Measurements from ENCODE around the gene RBPMS2.

Gene RBPMS2

GRCh38 chr15:64695561-64695992, 79.8 kb downstream of the RBPMS2 start:
- DNase-seq (ENCODE audit: low read depth in 2 of 2, low spot score in 1 of 2) = no peak

- DNase-seq (ENCODE audit: low read depth in 2 of 2, low spot score in 1 of 2) = no peak
These were observed 80.6 kb downstream of the RBPMS2 start for GRCh38 chr15:64694816-64695215.

GRCh38 chr15:64693134-64693533, 82.3 kb downstream of the RBPMS2 start:
- no peak for DNase-seq (ENCODE audit: low read depth in 2 of 2, low spot score in 1 of 2)

GRCh38 chr15:64691896-64692565, 83.4 kb downstream of the RBPMS2 start:
- no peak for DNase-seq (ENCODE audit: low read depth in 2 of 2, low spot score in 1 of 2)

GRCh38 chr15:64690578-64691296, 84.7 kb downstream of the RBPMS2 start:
- DNase-seq (ENCODE audit: low read depth in 2 of 2, low spot score in 1 of 2) = no peak

- no peak for DNase-seq (ENCODE audit: low read depth in 2 of 2, low spot score in 1 of 2)
These were observed 85.4 kb downstream of the RBPMS2 start for GRCh38 chr15:64690008-64690407.
